GM12864 (cell line): ENCODE measurements around the gene RNF144B.
A peak's percentile ranks its signal among the peaks of the same experiment; 100 is the strongest.
"Not testable (repeated sequence)": the region's sequence is repeated elsewhere in the genome, so short reads cannot be mapped to it uniquely, and the experiment has no call there.

Experiments
- DNase-seq: peaks from one replicate; pipeline ENCODE4 v3.0.0-alpha.2; 2011; ENCODE audit warnings: low read depth
- H3K4me3 ChIP-seq: 2 replicates; pipeline ENCODE4 v1.5.1; 2011; ENCODE audit warnings: mild to moderate bottlenecking, low read depth, low read length, control low read depth
- TF ChIP-seq, protein P1 (sequence below): IDR thresholded peaks from 2 replicates; pipeline ENCODE4 v1.5.1; 2011; ENCODE audit warnings: low read depth, mild to moderate bottlenecking, moderate library complexity, low read length, control low read depth, inconsistent platforms; ENCODE audit errors: missing control alignments

The RNF144B gene

DNA sequence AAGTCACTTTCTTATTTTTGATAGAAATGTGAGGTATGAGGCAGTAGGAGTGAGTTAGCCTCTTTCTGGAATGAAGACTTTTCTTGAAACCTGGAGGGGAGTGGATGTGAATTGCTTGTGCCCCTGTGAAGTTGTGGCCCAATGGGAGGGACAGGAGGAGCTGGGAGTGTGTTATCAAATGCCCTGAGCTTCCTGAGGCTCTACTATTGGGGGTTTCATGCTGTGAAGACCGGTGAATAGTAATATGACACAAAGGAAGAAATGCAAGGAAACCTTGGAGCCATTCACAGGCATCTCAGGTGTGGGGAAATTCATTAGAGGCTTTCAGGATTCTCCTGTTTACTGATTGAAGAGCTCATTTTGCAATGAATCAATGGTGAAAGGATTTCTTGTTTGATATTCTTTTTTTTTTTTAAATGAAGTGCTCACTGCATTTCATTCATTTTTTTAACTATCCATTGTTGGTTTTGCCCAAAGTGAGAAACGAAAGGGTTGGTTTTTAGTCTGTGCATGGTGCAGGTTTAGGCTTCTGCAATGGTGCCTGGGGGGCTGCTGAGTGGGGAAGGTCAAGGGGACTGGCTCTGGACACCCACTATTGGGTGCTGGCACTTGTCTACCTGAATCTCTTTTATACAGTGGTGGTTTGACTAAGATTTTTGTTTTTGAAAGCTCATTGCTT lies 8.2 kb downstream of the RNF144B start:
- no peak overlapping the region for H3K4me3 ChIP-seq
- TF ChIP-seq, protein P1, sequence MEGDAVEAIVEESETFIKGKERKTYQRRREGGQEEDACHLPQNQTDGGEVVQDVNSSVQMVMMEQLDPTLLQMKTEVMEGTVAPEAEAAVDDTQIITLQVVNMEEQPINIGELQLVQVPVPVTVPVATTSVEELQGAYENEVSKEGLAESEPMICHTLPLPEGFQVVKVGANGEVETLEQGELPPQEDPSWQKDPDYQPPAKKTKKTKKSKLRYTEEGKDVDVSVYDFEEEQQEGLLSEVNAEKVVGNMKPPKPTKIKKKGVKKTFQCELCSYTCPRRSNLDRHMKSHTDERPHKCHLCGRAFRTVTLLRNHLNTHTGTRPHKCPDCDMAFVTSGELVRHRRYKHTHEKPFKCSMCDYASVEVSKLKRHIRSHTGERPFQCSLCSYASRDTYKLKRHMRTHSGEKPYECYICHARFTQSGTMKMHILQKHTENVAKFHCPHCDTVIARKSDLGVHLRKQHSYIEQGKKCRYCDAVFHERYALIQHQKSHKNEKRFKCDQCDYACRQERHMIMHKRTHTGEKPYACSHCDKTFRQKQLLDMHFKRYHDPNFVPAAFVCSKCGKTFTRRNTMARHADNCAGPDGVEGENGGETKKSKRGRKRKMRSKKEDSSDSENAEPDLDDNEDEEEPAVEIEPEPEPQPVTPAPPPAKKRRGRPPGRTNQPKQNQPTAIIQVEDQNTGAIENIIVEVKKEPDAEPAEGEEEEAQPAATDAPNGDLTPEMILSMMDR = no peak
- no peak for DNase-seq

DNA sequence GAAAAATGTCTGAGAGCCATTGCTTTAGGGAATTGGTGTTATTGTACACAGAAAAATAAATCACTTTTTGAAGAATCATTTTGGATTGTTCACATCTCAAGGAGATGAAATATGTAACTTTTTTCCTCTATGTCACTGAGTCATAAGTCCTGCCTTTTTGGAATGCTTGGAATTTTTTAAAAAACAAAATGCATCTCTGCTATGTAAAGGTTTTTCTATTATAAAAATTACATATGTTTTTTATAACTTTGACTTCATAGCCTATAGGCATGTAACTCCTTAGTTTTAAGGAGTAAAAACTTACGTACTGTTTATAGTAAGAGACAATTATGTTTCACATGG lies 8.7 kb downstream of the RNF144B start:
- TF ChIP-seq, protein P1 = no peak
- no peak overlapping the region for H3K4me3 ChIP-seq
- no peak for DNase-seq

DNA sequence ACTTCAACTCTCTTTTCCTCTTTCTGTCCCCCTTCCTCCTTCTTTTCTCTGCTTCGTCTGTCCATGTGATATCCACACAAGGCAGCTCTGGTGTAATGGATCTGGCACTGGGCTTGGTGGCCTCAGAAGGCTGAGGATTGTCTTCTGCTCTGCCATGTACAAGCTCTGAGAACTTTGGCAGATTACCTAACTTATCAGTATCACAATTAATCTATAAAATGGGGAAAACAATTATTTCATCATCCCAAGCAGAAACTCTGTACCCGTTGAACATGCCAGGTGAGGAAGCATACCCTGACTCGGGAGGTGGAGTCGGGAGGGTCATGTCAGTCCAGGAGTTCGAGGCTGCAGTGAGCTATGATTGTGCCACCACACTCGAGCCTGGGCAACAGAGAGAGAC lies 10.6 kb downstream of the RNF144B start:
- no peak overlapping the region for H3K4me3 ChIP-seq
- TF ChIP-seq, protein P1 = no peak
- DNase-seq = no peak

DNA sequence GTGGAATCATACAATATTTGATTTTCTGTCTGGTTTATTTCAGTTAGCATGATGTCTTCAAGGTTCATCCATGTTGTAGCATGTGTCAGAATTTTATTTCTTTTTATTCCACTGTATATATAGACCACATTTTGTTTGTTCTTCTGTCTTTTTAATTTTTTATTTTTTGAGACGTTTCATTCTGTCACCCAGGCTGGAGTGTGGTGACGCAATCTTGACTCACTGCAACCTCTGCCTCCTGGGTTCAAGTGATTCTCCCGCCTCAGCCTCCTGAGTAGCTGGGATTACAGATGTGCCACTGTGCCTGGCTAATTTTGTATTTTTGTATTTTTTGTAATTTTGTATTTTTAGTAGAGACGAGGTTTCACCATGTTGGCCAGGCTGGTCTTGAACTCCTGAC lies 11.1 kb downstream of the RNF144B start:
- DNase-seq, H3K4me3 ChIP-seq: not testable (repeated sequence)

DNA sequence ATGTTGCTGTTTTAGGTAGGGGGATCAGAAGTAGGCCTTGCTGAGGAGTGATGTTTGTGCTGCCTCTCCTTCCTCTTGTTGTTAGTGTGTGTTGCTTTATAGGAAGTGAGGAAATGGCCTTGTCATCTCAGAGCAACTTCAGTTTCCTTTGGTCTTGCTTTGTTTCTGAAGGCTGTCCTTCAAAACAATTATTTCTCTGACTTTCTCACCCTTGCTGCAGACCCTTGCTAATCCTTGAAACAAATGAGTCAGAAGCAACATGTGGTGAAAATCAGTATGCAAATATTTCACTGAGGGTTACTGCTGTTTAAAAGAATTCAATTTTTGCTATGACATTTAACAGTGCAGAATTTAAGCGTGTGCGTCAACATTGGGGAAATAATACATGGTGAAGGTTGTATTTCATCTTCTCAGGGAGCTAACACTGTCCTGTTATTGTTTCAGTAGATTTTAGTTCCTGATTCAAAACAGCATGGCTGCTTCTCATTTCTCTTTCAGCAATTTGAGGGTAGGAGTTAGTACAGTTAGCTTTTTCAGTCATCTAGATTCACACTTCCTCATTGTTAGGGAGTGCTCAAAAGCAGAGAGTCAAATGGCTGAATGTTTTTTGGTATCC lies 13.8 kb downstream of the RNF144B start:
- TF ChIP-seq, protein P1 = no peak
- peak; percentile 49 for DNase-seq
- no peak overlapping the region for H3K4me3 ChIP-seq

DNA sequence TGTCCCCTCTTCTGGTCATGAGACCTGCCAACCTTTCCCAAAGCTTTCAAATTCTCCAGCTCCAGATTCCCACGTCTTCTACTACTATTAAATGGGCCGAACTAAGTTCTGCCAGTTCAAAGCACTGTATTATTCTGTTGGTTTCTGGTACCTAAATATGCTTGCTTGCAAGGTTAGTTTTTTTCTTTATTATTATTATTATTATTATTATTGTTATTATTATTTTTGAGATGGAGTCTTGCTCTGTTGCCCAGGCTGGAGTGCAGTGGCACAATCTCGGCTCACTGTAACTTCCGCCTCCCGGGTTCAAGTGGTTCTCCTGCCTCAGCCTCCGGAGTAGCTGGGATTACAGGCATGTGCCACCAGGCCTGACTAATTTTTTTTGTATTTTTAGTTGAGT lies 17.8 kb downstream of the RNF144B start:
- not testable (repeated sequence) for H3K4me3 ChIP-seq, DNase-seq

GRCh38 chr6:18405477-18406293 lies 18.5 kb downstream of the RNF144B start:
- H3K4me3 ChIP-seq = no peak overlapping the region
- TF ChIP-seq, protein P1 = no peak
- no peak for DNase-seq
